ENCODE data around the gene UBE2S.

Gene UBE2S

GRCh38 chr19:55369653-55370304 is 37.8 kb downstream of the UBE2S start:
- peak overlapping the region; percentile 67 for H3K4me3 ChIP-seq (ENCODE audit: low read depth, low read length)
- DNase-seq (ENCODE audit: low read depth): no peak

- no peak for DNase-seq (ENCODE audit: low read depth)
- peak overlapping the region; percentile 67 for H3K4me3 ChIP-seq (ENCODE audit: low read depth, low read length)
Measured at GRCh38 chr19:55368701-55369563, 38.7 kb downstream of the UBE2S start.

GRCh38 chr19:55368106-55368505 is 39.5 kb downstream of the UBE2S start:
- peak overlapping the region; percentile 67 for H3K4me3 ChIP-seq (ENCODE audit: low read depth, low read length)
- DNase-seq (ENCODE audit: low read depth): no peak

DNA sequence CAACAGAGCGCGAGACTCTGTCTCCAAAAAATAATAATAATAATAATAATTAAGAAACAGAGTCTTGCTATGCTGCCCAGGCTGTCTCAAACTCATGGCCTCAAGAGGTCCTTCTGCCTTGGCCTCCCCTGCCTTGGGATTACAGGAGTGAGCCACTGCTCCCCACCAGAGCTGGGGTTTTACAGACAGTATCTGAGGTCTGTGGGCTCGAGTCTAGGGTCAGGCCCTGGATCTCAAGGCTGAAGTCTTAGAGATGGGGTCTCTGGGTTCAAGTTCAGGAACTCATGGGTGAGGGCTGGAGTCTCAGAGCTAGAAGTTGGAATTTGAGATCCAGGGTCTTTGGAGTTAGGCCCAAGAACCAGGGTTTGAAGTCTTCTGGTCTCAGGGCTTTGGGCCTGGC is 40.8 kb downstream of the UBE2S start:
- DNase-seq (ENCODE audit: low read depth): no peak
- H3K4me3 ChIP-seq (ENCODE audit: low read depth, low read length): no peak overlapping the region

GRCh38 chr19:55365964-55366363 is 41.6 kb downstream of the UBE2S start:
- DNase-seq (ENCODE audit: low read depth): no peak

GRCh38 chr19:55365245-55365644 is 42.3 kb downstream of the UBE2S start:
- DNase-seq (ENCODE audit: low read depth): no peak
- no peak overlapping the region for H3K4me3 ChIP-seq (ENCODE audit: low read depth, low read length)

More at GRCh38 chr19:55365964-55366363, 41.6 kb downstream of the UBE2S start:
- no peak overlapping the region for H3K4me3 ChIP-seq (ENCODE audit: low read depth, low read length)

- no peak within 1 kb of the TSS for H3K4me3 ChIP-seq (ENCODE audit: low read depth, low read length)
Measured at GRCh38 chr19:55362990-55363716, 44.4 kb downstream of the UBE2S start, which contains the start of gene GARIN5B. TSS of gene GARIN5B (minus strand) at chr19:55363260. CDS start at chr19:55363066, 194 bp downstream.

GRCh38 chr19:55362174-55362989 is 45.2 kb downstream of the UBE2S start:
- no peak for DNase-seq (ENCODE audit: low read depth)
- H3K4me3 ChIP-seq (ENCODE audit: low read depth, low read length): no peak overlapping the region

More at GRCh38 chr19:55362990-55363716, 44.4 kb downstream of the UBE2S start, which contains the start of gene GARIN5B:
- no peak for DNase-seq (ENCODE audit: low read depth)

DNA sequence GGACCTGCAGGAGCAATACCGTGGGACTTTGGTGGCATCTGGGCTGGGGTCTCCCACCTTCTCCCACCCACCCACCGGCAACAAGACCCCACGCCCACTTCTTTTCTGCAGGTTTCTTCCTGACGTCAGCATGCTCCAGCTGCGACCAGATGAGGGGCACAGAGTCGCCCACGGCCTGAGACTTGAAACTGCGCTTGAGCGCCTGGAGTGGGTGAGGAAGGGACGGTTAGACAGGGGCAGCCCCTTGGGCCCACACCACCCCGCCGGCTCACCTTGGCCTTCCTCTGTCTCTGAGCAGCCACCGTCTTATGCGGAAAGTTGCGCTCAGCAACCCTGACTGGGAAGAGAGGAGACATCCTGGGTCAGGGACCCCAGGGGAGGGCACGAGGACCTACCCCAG is 46.7 kb downstream of the UBE2S start:
- DNase-seq (ENCODE audit: low read depth): no peak
- no peak overlapping the region for H3K4me3 ChIP-seq (ENCODE audit: low read depth, low read length)

- no peak overlapping the region for H3K4me3 ChIP-seq (ENCODE audit: low read depth, low read length)
Measured at GRCh38 chr19:55358943-55359908, 48.4 kb downstream of the UBE2S start.

DNA sequence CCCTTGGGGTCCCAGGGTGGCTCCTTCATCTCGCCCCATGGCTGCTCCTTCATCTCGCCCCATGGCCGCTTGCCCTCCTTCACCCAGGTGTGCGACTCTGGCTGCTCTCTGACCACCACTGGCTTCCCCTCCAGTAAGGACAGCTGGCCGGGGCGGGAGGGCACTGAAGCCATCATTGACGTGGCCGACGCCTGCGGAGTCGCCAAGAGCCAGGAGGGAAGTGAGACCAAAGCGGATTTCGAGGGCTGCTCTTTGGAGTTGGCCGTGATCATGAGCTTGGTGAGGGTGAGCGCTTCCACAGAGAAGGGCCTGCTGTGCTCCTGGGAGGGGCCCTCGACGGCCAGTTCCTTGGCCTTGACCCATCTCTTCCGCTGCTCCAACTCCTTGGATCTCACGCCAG is 49.1 kb downstream of the UBE2S start:
- DNase-seq (ENCODE audit: low read depth): no peak
- H3K4me3 ChIP-seq (ENCODE audit: low read depth, low read length): no peak overlapping the region

More at GRCh38 chr19:55358943-55359908, 48.4 kb downstream of the UBE2S start:
- DNase-seq (ENCODE audit: low read depth): no peak

GRCh38 chr19:55355213-55355821 is 52.3 kb downstream of the UBE2S start:
- H3K4me3 ChIP-seq (ENCODE audit: low read depth, low read length): no peak overlapping the region
- DNase-seq (ENCODE audit: low read depth): no peak

DNA sequence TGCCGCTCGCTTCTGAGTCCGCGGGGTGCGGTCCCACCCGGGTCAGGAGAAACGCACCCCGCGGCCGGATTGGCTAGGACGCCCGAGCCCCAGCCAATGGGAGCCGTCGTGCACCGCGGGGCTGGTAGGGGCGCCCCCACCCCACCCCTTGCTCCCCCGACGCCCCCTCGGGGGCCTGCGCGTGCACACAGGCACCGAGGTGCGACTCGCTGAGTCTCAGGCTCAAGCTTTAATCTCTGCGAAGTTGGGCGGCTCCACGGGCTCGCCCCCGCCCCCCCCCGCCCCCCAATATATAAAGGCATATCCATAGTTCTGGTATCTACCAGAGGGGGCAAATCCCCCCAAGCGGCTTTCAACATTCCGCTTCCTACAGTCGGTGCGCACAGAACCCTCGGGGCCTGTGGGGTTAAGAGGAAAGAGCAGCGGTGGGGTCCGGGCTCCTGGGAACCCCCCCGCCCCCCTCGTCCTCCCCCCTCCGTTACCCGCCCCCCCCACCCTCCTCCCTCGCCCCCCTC is 52.8 kb downstream of the UBE2S start, which contains the start of gene COX6B2:
TSS of gene COX6B2 (minus strand) at position 22 of the 515 bp plus-strand sequence. CDS start 198 bp downstream, outside the sequence.
- peak within 1 kb of the TSS; percentile 55 for H3K4me3 ChIP-seq (ENCODE audit: low read depth, low read length)
- DNase-seq (ENCODE audit: low read depth): no peak

GRCh38 chr19:55353803-55354697 is 53.5 kb downstream of the UBE2S start:
- no peak for DNase-seq (ENCODE audit: low read depth)
- H3K4me3 ChIP-seq (ENCODE audit: low read depth, low read length): peak overlapping the region; percentile 55

- DNase-seq (ENCODE audit: low read depth): no peak
- H3K4me3 ChIP-seq (ENCODE audit: low read depth, low read length): peak overlapping the region; percentile 55
Measured at GRCh38 chr19:55353356-55353802, 54.2 kb downstream of the UBE2S start.

- H3K4me3 ChIP-seq (ENCODE audit: low read depth, low read length): no peak overlapping the region
- DNase-seq (ENCODE audit: low read depth): no peak
Measured at GRCh38 chr19:55352549-55353145, 54.9 kb downstream of the UBE2S start.
